ENCODE results near the gene BBS4. TPM values are rescaled to one million over a fixed set of nuclear protein-coding genes. Genes with fewer than 3 reads are reported as not detected.
"Not testable (repeated sequence)": the region's sequence is repeated elsewhere in the genome, so short reads cannot be mapped to it uniquely, and the experiment has no call there.

Gene BBS4
- 7.7 TPM for total RNA-seq

GRCh38 chr15:72685925-72686794 lies at the start of gene BBS4, which contains the start of gene HIGD2B:
Gene BBS4, plus strand, starts transcription at chr15:72686207. Its CDS starts 21 bp downstream, at chr15:72686228.
Gene HIGD2B, minus strand, starts transcription at chr15:72686182. Its CDS starts 9,808 bp downstream, at chr15:72676374.
- ATAC-seq = peak; percentile 96

GRCh38 chr15:72636519-72637282 lies 49.3 kb upstream of the BBS4 start:
- peak; percentile 75 for ATAC-seq

- not testable (repeated sequence) for ATAC-seq
Measured at GRCh38 chr15:72639759-72640483, 46.1 kb upstream of the BBS4 start.

- ATAC-seq = not testable (repeated sequence)
Measured at GRCh38 chr15:72642271-72642670, 43.7 kb upstream of the BBS4 start.

- ATAC-seq = not testable (repeated sequence)
Measured at GRCh38 chr15:72648631-72649253, 37.3 kb upstream of the BBS4 start.

- not testable (repeated sequence) for ATAC-seq
Measured at GRCh38 chr15:72654397-72654796, 31.6 kb upstream of the BBS4 start, which contains the start of gene GOLGA6B. Gene GOLGA6B, plus strand, starts transcription at chr15:72654697. Its CDS starts 41 bp downstream, at chr15:72654738.

- not testable (repeated sequence) for ATAC-seq
Measured at GRCh38 chr15:72656014-72656413, 30.0 kb upstream of the BBS4 start.

- ATAC-seq = not testable (repeated sequence)
Measured at GRCh38 chr15:72661081-72661480, 24.9 kb upstream of the BBS4 start.

- not testable (repeated sequence) for ATAC-seq
Measured at GRCh38 chr15:72663931-72664330, 22.1 kb upstream of the BBS4 start.

- ATAC-seq = not testable (repeated sequence)
Measured at GRCh38 chr15:72665706-72666105, 20.3 kb upstream of the BBS4 start.

- ATAC-seq = not testable (repeated sequence)
Measured at GRCh38 chr15:72669803-72670202, 16.2 kb upstream of the BBS4 start.

- peak; percentile 87 for ATAC-seq
Measured at GRCh38 chr15:72670656-72671352, 15.2 kb upstream of the BBS4 start.

GRCh38 chr15:72671525-72671924 lies 14.5 kb upstream of the BBS4 start:
- no peak for ATAC-seq

- no peak for ATAC-seq
Measured at GRCh38 chr15:72676838-72677237, 9.2 kb upstream of the BBS4 start.

GRCh38 chr15:72680931-72681330 lies 5.1 kb upstream of the BBS4 start:
- no peak for ATAC-seq

- no peak for ATAC-seq
Measured at GRCh38 chr15:72682772-72683171, 3.2 kb upstream of the BBS4 start.

- no peak for ATAC-seq
Measured at GRCh38 chr15:72685301-72685924, 594 bp upstream of the BBS4 start.

GRCh38 chr15:72688697-72689096 lies 2.7 kb downstream of the BBS4 start:
- no peak for ATAC-seq

GRCh38 chr15:72690938-72691337 lies 4.9 kb downstream of the BBS4 start:
- no peak for ATAC-seq

GRCh38 chr15:72698938-72699337 lies 12.9 kb downstream of the BBS4 start:
- ATAC-seq = no peak

- peak; percentile 81 for ATAC-seq
Measured at GRCh38 chr15:72700076-72700475, 14.1 kb downstream of the BBS4 start.
